IMR-90 (cell line): ENCODE results near the gene DUSP10. TPM values are rescaled to one million over a fixed set of nuclear protein-coding genes. Genes with fewer than 3 reads are reported as not detected.

Source experiments
- ATAC-seq: fragments of 200-7000 bp; cut with Tn5 transposase; 2 replicates; pipeline ENCODE4 v1.9.1; 2020; ENCODE audit warnings: low read depth, mild to moderate bottlenecking, moderate library complexity
- BruUV-seq: library from RNA; stranded (reverse); fragments of 400-500 nt; replicated peaks from 2 replicates; lab custom pipeline; 2021; lab: Mats Ljungman, UMichigan
- CTCF ChIA-PET: fragments of 300-600 bp; formaldehyde crosslinking; extraction: SDS; loops from one replicate; lab custom pipeline; 2021; ENCODE audit warnings: antibody characterized with exemption; lab: Yijun Ruan, JAX
- POLR2A ChIA-PET: fragments of 300-600 bp; sonication (Branson Sonifier 250); formaldehyde crosslinking; loops from one replicate; lab custom pipeline; 2022; ENCODE audit warnings: antibody characterized with exemption; ENCODE audit not compliant: unreplicated experiment; lab: Charles Lee
- DNase-seq: peaks from one replicate; pipeline ENCODE4 v3.0.0; 2013
- H2AFZ ChIP-seq: replicated peaks from 2 replicates; pipeline ENCODE3; 2013; ENCODE audit warnings: low read length, mild to moderate bottlenecking; ENCODE audit not compliant: poor library complexity
- H2AK5ac ChIP-seq: 2 replicates; pipeline ENCODE4 v1.6.1; 2013; ENCODE audit warnings: low read depth, low read length, inconsistent platforms
- H2AK9ac ChIP-seq: replicated peaks from 2 replicates; pipeline ENCODE3; 2013; ENCODE audit warnings: mild to moderate bottlenecking, low read depth, low read length, moderate library complexity; ENCODE audit not compliant: poor library complexity
- H2BK120ac ChIP-seq: 2 replicates; pipeline ENCODE4 v1.6.1; 2013; ENCODE audit warnings: low read depth, low read length, inconsistent platforms
- H2BK15ac ChIP-seq: 3 replicates; pipeline ENCODE4 v1.6.1; 2013; ENCODE audit warnings: low read depth, low read length, inconsistent platforms
- H2BK20ac ChIP-seq: 2 replicates; pipeline ENCODE4 v1.6.1; 2013; ENCODE audit warnings: low read depth, mild to moderate bottlenecking, inconsistent platforms, low read length, moderate library complexity
- H2BK5ac ChIP-seq: 2 replicates; pipeline ENCODE4 v1.6.1; 2013; ENCODE audit warnings: mild to moderate bottlenecking, low read depth, low read length, inconsistent platforms; ENCODE audit not compliant: poor library complexity, severe bottlenecking
- H3K14ac ChIP-seq: replicated peaks from 2 replicates; pipeline ENCODE4 v1.6.1; 2013; ENCODE audit warnings: low read depth, low read length, inconsistent platforms
- H3K18ac ChIP-seq: 2 replicates; pipeline ENCODE4 v1.6.1; 2013; ENCODE audit warnings: low read depth, low read length, control low read depth
- H3K23ac ChIP-seq: 2 replicates; pipeline ENCODE4 v1.6.1; 2013; ENCODE audit warnings: low read depth, low read length, inconsistent platforms
- H3K27ac ChIP-seq: 2 replicates; pipeline ENCODE4 v1.5.1; 2013; ENCODE audit warnings: mild to moderate bottlenecking, control low read depth, low read length; ENCODE audit not compliant: insufficient read depth
- H3K27me3 ChIP-seq: 2 replicates; pipeline ENCODE4 v1.6.1; 2013; ENCODE audit warnings: low read length; ENCODE audit not compliant: control insufficient read depth, insufficient read depth
- H3K36me3 ChIP-seq: 2 replicates; pipeline ENCODE4 v1.6.1; 2013; ENCODE audit warnings: low read length, mixed read lengths; ENCODE audit not compliant: control insufficient read depth, insufficient read depth
- H3K4ac ChIP-seq: 2 replicates; pipeline ENCODE4 v1.6.1; 2013; ENCODE audit warnings: low read depth, low read length, inconsistent platforms
- H3K4me1 ChIP-seq: 2 replicates; pipeline ENCODE4 v1.6.1; 2013; ENCODE audit warnings: low read length, mixed read lengths; ENCODE audit not compliant: control insufficient read depth, insufficient read depth
- H3K4me2 ChIP-seq: 2 replicates; pipeline ENCODE4 v1.6.1; 2013; ENCODE audit warnings: low read depth, mild to moderate bottlenecking, control low read depth, low read length, moderate library complexity
- H3K4me3 ChIP-seq: 2 replicates; pipeline ENCODE4 v1.5.1; 2013; ENCODE audit warnings: low read depth, mild to moderate bottlenecking, control low read depth, low read length, moderate library complexity; ENCODE audit not compliant: insufficient read depth
- H3K56ac ChIP-seq: 2 replicates; pipeline ENCODE4 v1.6.1; 2013; ENCODE audit warnings: low read length, inconsistent platforms; ENCODE audit not compliant: insufficient read depth; ENCODE audit errors: extremely low read depth
- H3K79me1 ChIP-seq, 2 experiments: 2 replicates each; pipeline ENCODE4 v1.6.1; 2013; ENCODE audit warnings: low read length in 2 of 2, inconsistent platforms in 1 of 2, low read depth in 1 of 2
- H3K9ac ChIP-seq: 2 replicates; pipeline ENCODE4 v1.6.1; 2013; ENCODE audit warnings: low read depth, low read length, control low read depth
- H3K9me1 ChIP-seq: 2 replicates; pipeline ENCODE4 v1.6.1; 2013; ENCODE audit warnings: low read length, inconsistent platforms; ENCODE audit not compliant: insufficient read depth
- H3K9me3 ChIP-seq: 2 replicates; pipeline ENCODE4 v1.6.1; 2013; ENCODE audit warnings: low read length; ENCODE audit not compliant: control insufficient read depth, insufficient read depth
- H4K20me1 ChIP-seq: 2 replicates; pipeline ENCODE4 v1.6.1; 2013; ENCODE audit warnings: low read length, inconsistent platforms; ENCODE audit not compliant: insufficient read depth
- H4K5ac ChIP-seq: 2 replicates; pipeline ENCODE4 v1.6.1; 2013; ENCODE audit warnings: mild to moderate bottlenecking, low read depth, low read length, control low read depth
- H4K8ac ChIP-seq, 2 experiments: 2 replicates each; pipeline ENCODE4 v1.6.1; 2013; ENCODE audit warnings: low read depth in 2 of 2, low read length in 2 of 2, control low read depth in 1 of 2, inconsistent platforms in 1 of 2
- H4K91ac ChIP-seq: 2 replicates; pipeline ENCODE4 v1.6.1; 2013; ENCODE audit warnings: low read depth, low read length, inconsistent platforms; ENCODE audit not compliant: insufficient read depth
- BHLHE40 ChIP-seq: fragments of 150-350 bp; IDR thresholded peaks from 2 replicates; pipeline ENCODE4 v1.6.1; 2016; ENCODE audit warnings: mild to moderate bottlenecking, low read depth, low read length
- CEBPB ChIP-seq: IDR thresholded peaks from 2 replicates; pipeline ENCODE4 v1.6.1; 2012; ENCODE audit warnings: low read depth, low read length, improper control_type of control experiment
- CHD1 ChIP-seq: IDR thresholded peaks from 2 replicates; pipeline ENCODE4 v1.6.1; 2012; ENCODE audit warnings: low read depth, low read length, improper control_type of control experiment
- CTCF ChIP-seq: conservative IDR thresholded peaks from 2 replicates; pipeline ENCODE4 v1.5.1; 2012; ENCODE audit warnings: mild to moderate bottlenecking, low read depth, low read length, improper control_type of control experiment
- FOS ChIP-seq: fragments of 150-350 bp; IDR thresholded peaks from 2 replicates; pipeline ENCODE4 v1.6.1; 2016; ENCODE audit warnings: low read depth, low read length
- MAZ ChIP-seq: IDR thresholded peaks from 2 replicates; pipeline ENCODE4 v1.6.1; 2012; ENCODE audit warnings: low read depth, mild to moderate bottlenecking, low read length, improper control_type of control experiment, moderate library complexity, borderline replicate concordance
- MXI1 ChIP-seq: IDR thresholded peaks from 2 replicates; pipeline ENCODE4 v1.6.1; 2012; ENCODE audit warnings: low read depth, mild to moderate bottlenecking, low read length, moderate library complexity, borderline replicate concordance
- NFE2L2 ChIP-seq: fragments of 150-350 bp; IDR thresholded peaks from 2 replicates; pipeline ENCODE4 v1.6.1; 2016; ENCODE audit warnings: low read depth, mild to moderate bottlenecking, low read length
- POLR2A ChIP-seq: IDR thresholded peaks from 2 replicates; pipeline ENCODE4 v1.6.1; 2012; ENCODE audit warnings: mild to moderate bottlenecking, low read depth, low read length
- RAD21 ChIP-seq: IDR thresholded peaks from 2 replicates; pipeline ENCODE4 v1.6.1; 2012; ENCODE audit warnings: low read length, improper control_type of control experiment
- RCOR1 ChIP-seq: IDR thresholded peaks from 2 replicates; pipeline ENCODE4 v1.6.1; 2012; ENCODE audit warnings: mild to moderate bottlenecking, low read length, improper control_type of control experiment; ENCODE audit not compliant: insufficient replicate concordance
- WGBS, 2 experiments: methylation state at CpG; one replicate each; pipeline versions ENCODE4 v1.1.5 to v1.1.7; 2013; ENCODE audit warnings: missing lambda C conversion rate in 2 of 2; ENCODE audit not compliant: insufficient read length in 1 of 2; ENCODE audit errors: extremely low coverage in 2 of 2; 5-methylcytosine and 5-hydroxymethylcytosine counted together
- dilution Hi-C: fragments of 300-500 bp; cut with HindIII; formaldehyde crosslinking; loops from one replicate; pipeline ENCODE4 v1.14.3; 2018; ENCODE audit warnings: low sequenced_read_pairs; ENCODE audit not compliant: unreplicated experiment
- in situ Hi-C: fragments of 300-500 bp; cut with MboI; formaldehyde crosslinking; loops from 3 replicates; pipeline ENCODE4 v1.14.3; 2019; ENCODE audit warnings: low sequenced_read_pairs, inconsistent platforms, mixed read lengths
- intact Hi-C: fragments of 100-400 bp; cut with micrococcal nuclease; formaldehyde crosslinking; loops from 2 replicates; pipeline ENCODE4 v1.10.0; 2022
- polyA plus RNA-seq, 3 experiments: library from polyadenylated mRNA; depleted of rRNA; stranded (reverse); fragments of >200 nt; gene quantifications; 2 replicates each; pipeline ENCODE4 v1.2.3, GENCODE V29; 2012; ENCODE audit warnings: low replicate concordance in 1 of 3
- total RNA-seq: library from RNA; depleted of rRNA; stranded (reverse); fragments of >200 nt; gene quantifications from 2 replicates; pipeline ENCODE4 v1.2.3, GENCODE V29; 2012
- TF ChIP-seq, protein P1 (sequence below): fragments of 150-350 bp; IDR thresholded peaks from 2 replicates; pipeline ENCODE4 v1.6.1; 2016; ENCODE audit warnings: low read depth, mild to moderate bottlenecking, low read length, moderate library complexity, borderline replicate concordance
- TF ChIP-seq, protein P2 (sequence below): fragments of 150-350 bp; IDR thresholded peaks from 2 replicates; pipeline ENCODE4 v1.6.1; 2017; ENCODE audit warnings: mild to moderate bottlenecking, antibody characterized with exemption, low read length, low read depth

DUSP10 gene
- total and polyA plus RNA-seq, 2 of the 4 experiments (the other 2 are of a cell fraction) = 41.7 to 59.1 TPM

DNA sequence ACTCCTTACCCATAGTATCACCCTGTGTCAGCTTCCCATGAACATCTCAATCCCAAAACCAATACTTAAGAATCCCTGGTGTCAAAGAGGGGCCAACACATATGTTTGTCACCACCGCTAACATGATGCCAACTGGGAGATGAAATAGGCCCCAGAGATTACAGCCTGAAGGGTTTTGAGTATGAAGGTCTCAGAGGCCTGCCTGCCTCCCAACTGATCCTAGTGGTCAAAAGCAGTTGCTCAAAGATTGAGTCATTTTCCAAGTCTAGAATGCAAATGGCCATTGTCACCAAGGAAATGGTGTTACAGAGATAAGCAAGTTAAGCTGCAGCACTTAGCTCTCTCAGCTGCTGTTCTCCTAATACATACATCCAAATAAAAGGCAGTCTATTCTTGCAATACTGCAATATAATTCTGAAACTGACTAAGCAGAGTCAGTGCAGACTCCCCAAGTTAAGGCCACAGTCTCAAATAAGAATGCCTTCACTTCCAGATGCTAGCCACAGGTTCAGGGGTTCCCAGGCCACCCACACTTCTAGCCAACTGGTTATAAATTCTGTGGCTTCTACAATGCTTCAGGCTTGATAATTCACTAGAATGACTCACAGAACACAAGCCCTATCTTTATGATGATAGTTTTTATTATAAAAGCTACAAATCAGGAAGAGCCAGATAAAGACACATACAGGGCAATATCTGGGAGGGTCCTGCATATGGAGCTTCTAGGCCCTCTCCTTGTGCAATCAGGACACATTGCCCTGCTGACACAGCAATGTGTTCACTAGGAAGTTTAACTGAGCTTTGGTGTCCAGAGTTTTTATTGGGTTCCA is 18.7 kb downstream of the DUSP10 start:
- Histone ChIP-seq H2BK20ac (peak overlapping the region; percentile 9), H2AK9ac (no peak overlapping the region), H3K4me3 (no peak overlapping the region), H4K91ac (0 out of 2 replicates have a peak overlapping the region, but pooled peaks have one; percentile 20), H3K27me3 (no peaks in the 10 kb centered on the region), H3K9ac (no peak overlapping the region), H3K4me2 (peak overlapping the region; percentile 20; the same call in 1 of the 2 replicates), H4K20me1 (peaks cover 44% of the 10 kb centered on the region), H3K9me1 (peaks cover 36% of the 10 kb centered on the region), H4K5ac (peak overlapping the region; percentile 67; the same call in 1 of the 2 replicates), H2BK5ac (peak overlapping the region; percentile 67), H4K8ac (peak overlapping the region in 1 of 2 experiments; percentile 34; a peak in 1 of 4 replicates), H3K27ac (peak overlapping the region; percentile 50; the same call in 1 of the 2 replicates), H3K14ac (peak overlapping the region; percentile 24; the same call in 1 of the 2 replicates), H3K9me3 (no peaks in the 10 kb centered on the region; the same call in 1 of the 2 replicates), H3K4ac (peak overlapping the region; percentile 59; the same call in 1 of the 2 replicates), H3K36me3 (peaks cover 30% of the 10 kb centered on the region), H3K18ac (peak overlapping the region; percentile 68; the same call in 1 of the 2 replicates), H2BK120ac (peak overlapping the region; percentile 35; the same call in 1 of the 2 replicates), H2BK15ac (peak overlapping the region; percentile 4; the same call in 1 of the 3 replicates), H3K4me1 (peaks cover 52% of the 10 kb centered on the region), H2AFZ (no peak overlapping the region), H2AK5ac (peak overlapping the region; percentile 30; the same call in 1 of the 2 replicates), H3K56ac (no peak overlapping the region; the same call in 1 of the 2 replicates), H3K23ac (peak overlapping the region; percentile 55; the same call in 1 of the 2 replicates), H3K79me1 (peaks cover 43 to 77% of the 10 kb centered on the region in 2 experiments)
- ChIA-PET POLR2A (no interaction called here), CTCF (interaction anchor here (0.8 kb wide), 1 partner anchor 732 kb away, joined by 3 read pairs; no protein-coding TSS in a partner anchor)
- WGBS, 2 experiments = 80% methylated on average over 1 of the region's 1 CpG; no CpG with 5 or more reads in 1 of the 2 experiments
- in situ Hi-C loops (no loop called here), dilution Hi-C loops (no loop called here), intact Hi-C loops (loop anchor here (10.0 kb wide), 2 partner anchors 458 to 908 kb away; no protein-coding TSS in a partner anchor)
- ATAC-seq = no peak
- peak; percentile 82 for DNase-seq
- no TSS peak for BruUV-seq
- TF ChIP-seq POLR2A (no peak), FOS (no peak), CTCF (no peak), CHD1 (no peak), NFE2L2 (no peak), RCOR1 (no peak), CEBPB (no peak), MAZ (no peak), BHLHE40 (no peak), RAD21 (no peak), MXI1 (no peak)
- TF ChIP-seq, protein P1, sequence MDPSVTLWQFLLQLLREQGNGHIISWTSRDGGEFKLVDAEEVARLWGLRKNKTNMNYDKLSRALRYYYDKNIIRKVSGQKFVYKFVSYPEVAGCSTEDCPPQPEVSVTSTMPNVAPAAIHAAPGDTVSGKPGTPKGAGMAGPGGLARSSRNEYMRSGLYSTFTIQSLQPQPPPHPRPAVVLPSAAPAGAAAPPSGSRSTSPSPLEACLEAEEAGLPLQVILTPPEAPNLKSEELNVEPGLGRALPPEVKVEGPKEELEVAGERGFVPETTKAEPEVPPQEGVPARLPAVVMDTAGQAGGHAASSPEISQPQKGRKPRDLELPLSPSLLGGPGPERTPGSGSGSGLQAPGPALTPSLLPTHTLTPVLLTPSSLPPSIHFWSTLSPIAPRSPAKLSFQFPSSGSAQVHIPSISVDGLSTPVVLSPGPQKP = no peak
- TF ChIP-seq, protein P2, sequence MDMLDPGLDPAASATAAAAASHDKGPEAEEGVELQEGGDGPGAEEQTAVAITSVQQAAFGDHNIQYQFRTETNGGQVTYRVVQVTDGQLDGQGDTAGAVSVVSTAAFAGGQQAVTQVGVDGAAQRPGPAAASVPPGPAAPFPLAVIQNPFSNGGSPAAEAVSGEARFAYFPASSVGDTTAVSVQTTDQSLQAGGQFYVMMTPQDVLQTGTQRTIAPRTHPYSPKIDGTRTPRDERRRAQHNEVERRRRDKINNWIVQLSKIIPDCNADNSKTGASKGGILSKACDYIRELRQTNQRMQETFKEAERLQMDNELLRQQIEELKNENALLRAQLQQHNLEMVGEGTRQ = no peak
